ENCODE measurements around the gene HSF2BP.
"Not testable (repeated sequence)": the region's sequence is repeated elsewhere in the genome, so short reads cannot be mapped to it uniquely, and the experiment has no call there.

Gene HSF2BP

GRCh38 chr21:43596616-43597015 is 62.7 kb downstream of the HSF2BP start:
- DNase-seq = no peak

- not testable (repeated sequence) for DNase-seq
Measured at GRCh38 chr21:43595769-43596168, 63.5 kb downstream of the HSF2BP start.

- DNase-seq = no peak
Measured at GRCh38 chr21:43593078-43593477, 66.2 kb downstream of the HSF2BP start.

- no peak for DNase-seq
Measured at GRCh38 chr21:43591571-43591970, 67.7 kb downstream of the HSF2BP start.

GRCh38 chr21:43590194-43590593 is 69.1 kb downstream of the HSF2BP start:
- DNase-seq = no peak

- no peak for DNase-seq
Measured at GRCh38 chr21:43588957-43589356, 70.3 kb downstream of the HSF2BP start.

- DNase-seq = no peak
Measured at GRCh38 chr21:43585924-43586413, 73.3 kb downstream of the HSF2BP start.

- DNase-seq = no peak
Measured at GRCh38 chr21:43585514-43585913, 73.8 kb downstream of the HSF2BP start.

- no peak for DNase-seq
Measured at GRCh38 chr21:43581453-43581852, 77.8 kb downstream of the HSF2BP start.

- DNase-seq = no peak
Measured at GRCh38 chr21:43578677-43579303, 80.5 kb downstream of the HSF2BP start.

GRCh38 chr21:43575473-43575844 is 83.8 kb downstream of the HSF2BP start:
- DNase-seq = no peak

GRCh38 chr21:43574741-43575472 is 84.4 kb downstream of the HSF2BP start:
- no peak for DNase-seq

GRCh38 chr21:43573921-43574320 is 85.4 kb downstream of the HSF2BP start:
- DNase-seq = no peak

- no peak for DNase-seq
Measured at GRCh38 chr21:43572446-43572845, 86.8 kb downstream of the HSF2BP start.

GRCh38 chr21:43571976-43572375 is 87.3 kb downstream of the HSF2BP start:
- DNase-seq = no peak

- not testable (repeated sequence) for DNase-seq
Measured at GRCh38 chr21:43570195-43570594, 89.1 kb downstream of the HSF2BP start.

- DNase-seq = not testable (repeated sequence)
Measured at GRCh38 chr21:43562451-43562850, 96.8 kb downstream of the HSF2BP start.

GRCh38 chr21:43540561-43540960 is 118.7 kb downstream of the HSF2BP start:
- not testable (repeated sequence) for DNase-seq

- not testable (repeated sequence) for DNase-seq
Measured at GRCh38 chr21:43522495-43523131, 136.7 kb downstream of the HSF2BP start.

GRCh38 chr21:43517701-43518100 is 141.6 kb downstream of the HSF2BP start:
- DNase-seq = not testable (repeated sequence)

- DNase-seq = not testable (repeated sequence)
Measured at GRCh38 chr21:43516860-43517627, 142.2 kb downstream of the HSF2BP start.

- not testable (repeated sequence) for DNase-seq
Measured at GRCh38 chr21:43516295-43516847, 142.9 kb downstream of the HSF2BP start.

GRCh38 chr21:43514834-43515233 is 144.5 kb downstream of the HSF2BP start:
- not testable (repeated sequence) for DNase-seq

Data from CD4-positive, alpha-beta T cell treated with Interleukin-4 for 4 hours (primary cell).